ENCODE data around the gene PLEKHA7.

Gene PLEKHA7

GRCh38 chr11:16774936-16775613, 239.1 kb downstream of the PLEKHA7 start:
- no peak for TF ChIP-seq REST (IDR thresholded peaks at IDR 0.05; ENCODE audit: insufficient read depth in 1 of 2, low read depth in 2 of 2, low read length in 2 of 2)
- TF ChIP-seq FOXP2 (optimal IDR thresholded peaks at IDR 0.05; ENCODE audit: borderline replicate concordance, extremely low read depth, extremely low read length, insufficient read depth): no peak
- TF ChIP-seq TAF1 (IDR thresholded peaks at IDR 0.05; ENCODE audit: borderline replicate concordance, insufficient read depth, low read length): no peak
- TF ChIP-seq SIN3A (IDR thresholded peaks at IDR 0.05; ENCODE audit: borderline replicate concordance, insufficient read depth, low read length): no peak
- no peak for TF ChIP-seq POLR2AphosphoS5 (IDR thresholded peaks at IDR 0.05; ENCODE audit: low read depth, low read length)

GRCh38 chr11:16773981-16774935, 240.0 kb downstream of the PLEKHA7 start:
- TF ChIP-seq REST (IDR thresholded peaks at IDR 0.05; ENCODE audit: insufficient read depth in 1 of 2, low read depth in 2 of 2, low read length in 2 of 2) (peak in 1 of 2 experiments; percentile 51; a peak in 1 of 4 replicates), TAF1 (IDR thresholded peaks at IDR 0.05; ENCODE audit: borderline replicate concordance, insufficient read depth, low read length) (no peak), POLR2AphosphoS5 (IDR thresholded peaks at IDR 0.05; ENCODE audit: low read depth, low read length) (no peak), FOXP2 (optimal IDR thresholded peaks at IDR 0.05; ENCODE audit: borderline replicate concordance, extremely low read depth, extremely low read length, insufficient read depth) (no peak), SIN3A (IDR thresholded peaks at IDR 0.05; ENCODE audit: borderline replicate concordance, insufficient read depth, low read length) (no peak)

- TF ChIP-seq SIN3A (IDR thresholded peaks at IDR 0.05; ENCODE audit: borderline replicate concordance, insufficient read depth, low read length): no peak
- TF ChIP-seq POLR2AphosphoS5 (IDR thresholded peaks at IDR 0.05; ENCODE audit: low read depth, low read length): no peak
- no peak for TF ChIP-seq REST (IDR thresholded peaks at IDR 0.05; ENCODE audit: insufficient read depth in 1 of 2, low read depth in 2 of 2, low read length in 2 of 2)
- TF ChIP-seq TAF1 (IDR thresholded peaks at IDR 0.05; ENCODE audit: borderline replicate concordance, insufficient read depth, low read length): no peak
- TF ChIP-seq FOXP2 (optimal IDR thresholded peaks at IDR 0.05; ENCODE audit: borderline replicate concordance, extremely low read depth, extremely low read length, insufficient read depth): no peak
Measured at GRCh38 chr11:16772141-16772512, 242.1 kb downstream of the PLEKHA7 start.

- no peak for TF ChIP-seq REST (IDR thresholded peaks at IDR 0.05; ENCODE audit: insufficient read depth in 1 of 2, low read depth in 2 of 2, low read length in 2 of 2)
- TF ChIP-seq TAF1 (IDR thresholded peaks at IDR 0.05; ENCODE audit: borderline replicate concordance, insufficient read depth, low read length): no peak
- no peak for TF ChIP-seq SIN3A (IDR thresholded peaks at IDR 0.05; ENCODE audit: borderline replicate concordance, insufficient read depth, low read length)
- no peak for TF ChIP-seq FOXP2 (optimal IDR thresholded peaks at IDR 0.05; ENCODE audit: borderline replicate concordance, extremely low read depth, extremely low read length, insufficient read depth)
- no peak for TF ChIP-seq POLR2AphosphoS5 (IDR thresholded peaks at IDR 0.05; ENCODE audit: low read depth, low read length)
Measured at GRCh38 chr11:16771350-16772140, 242.7 kb downstream of the PLEKHA7 start.

Data from PFSK-1 (cell line).